ENCODE results near the gene PLSCR2.

DNA sequence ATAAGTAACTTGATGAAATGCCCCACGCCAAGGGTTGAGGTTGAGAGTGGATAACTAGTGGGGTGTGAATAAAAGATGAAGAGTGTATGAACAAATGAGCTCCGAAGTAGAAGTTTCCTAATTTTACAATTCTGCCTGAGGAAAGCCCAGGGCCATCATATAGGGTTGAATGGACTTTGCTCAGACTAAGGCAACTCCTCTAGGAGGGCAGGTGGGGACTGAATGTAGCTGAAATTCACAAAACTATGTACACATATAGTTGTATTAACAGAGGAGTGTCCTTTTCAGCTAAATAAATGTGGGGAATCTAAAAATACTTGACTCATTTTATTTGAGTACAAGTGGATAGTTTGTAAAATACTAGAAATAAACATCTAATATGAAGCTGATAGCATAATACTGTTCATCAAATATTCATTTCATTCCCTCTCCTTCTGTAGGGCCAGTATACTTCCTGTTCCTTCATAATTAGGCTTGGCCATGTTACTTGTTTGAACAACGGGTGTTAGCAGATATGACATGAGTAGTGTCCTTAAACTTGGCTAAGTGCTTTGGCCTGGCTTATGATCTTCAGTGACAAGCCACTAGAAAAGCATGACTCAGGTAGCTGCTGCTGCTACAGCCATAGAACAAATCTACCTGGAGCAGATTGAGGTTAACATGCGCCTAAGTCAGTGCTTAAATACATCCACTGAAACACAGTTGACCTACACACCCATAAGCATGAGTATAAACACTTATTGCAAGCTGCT, 48.5 kb upstream of the PLSCR2 start:
- TF ChIP-seq, protein P1, sequence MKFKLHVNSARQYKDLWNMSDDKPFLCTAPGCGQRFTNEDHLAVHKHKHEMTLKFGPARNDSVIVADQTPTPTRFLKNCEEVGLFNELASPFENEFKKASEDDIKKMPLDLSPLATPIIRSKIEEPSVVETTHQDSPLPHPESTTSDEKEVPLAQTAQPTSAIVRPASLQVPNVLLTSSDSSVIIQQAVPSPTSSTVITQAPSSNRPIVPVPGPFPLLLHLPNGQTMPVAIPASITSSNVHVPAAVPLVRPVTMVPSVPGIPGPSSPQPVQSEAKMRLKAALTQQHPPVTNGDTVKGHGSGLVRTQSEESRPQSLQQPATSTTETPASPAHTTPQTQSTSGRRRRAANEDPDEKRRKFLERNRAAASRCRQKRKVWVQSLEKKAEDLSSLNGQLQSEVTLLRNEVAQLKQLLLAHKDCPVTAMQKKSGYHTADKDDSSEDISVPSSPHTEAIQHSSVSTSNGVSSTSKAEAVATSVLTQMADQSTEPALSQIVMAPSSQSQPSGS (IDR thresholded peaks at IDR 0.05; ENCODE audit: low read length), result no peak
- TF ChIP-seq CTCF (IDR thresholded peaks at IDR 0.05; ENCODE audit: control extremely low read depth in 1 of 3, insufficient read depth in 1 of 3, low read depth in 1 of 3, low read length in 3 of 3), result no peak
- TF ChIP-seq YY1 (IDR thresholded peaks at IDR 0.05; ENCODE audit: low read depth, low read length), result no peak
- no peak for TF ChIP-seq RFX5 (IDR thresholded peaks at IDR 0.05; ENCODE audit: borderline replicate concordance, low read depth, low read length)
- TF ChIP-seq POLR2A (IDR thresholded peaks at IDR 0.05; ENCODE audit: control extremely low read depth in 1 of 2, low read depth in 2 of 2, low read length in 2 of 2), result no peak
- TF ChIP-seq FOSL1 (IDR thresholded peaks at IDR 0.05; ENCODE audit: insufficient read depth, low read depth, low read length), result no peak
